SJSA1 (cell line): ENCODE results near the gene AMBN. TPM values are rescaled to one million over a fixed set of nuclear protein-coding genes. Genes with fewer than 3 reads are reported as not detected.

Experiments
- DNase-seq, 2 experiments: peaks; one replicate each; pipeline ENCODE4 v3.0.0-alpha.2; 2015 to 2020; ENCODE audit warnings: low spot score in 2 of 2, low read depth in 1 of 2
- H3K27ac ChIP-seq: fragments of 250-450 bp; sonication (Bioruptor Pico); 2 replicates; pipeline ENCODE4 v1.5.1; 2020; ENCODE audit warnings: mild to moderate bottlenecking, moderate library complexity
- H3K27me3 ChIP-seq: fragments of 250-450 bp; sonication (Bioruptor Pico); replicated peaks from 2 replicates; pipeline ENCODE4 v1.5.1; 2020; ENCODE audit warnings: mild to moderate bottlenecking, moderate library complexity
- H3K36me3 ChIP-seq: fragments of 250-450 bp; sonication (Bioruptor Pico); 2 replicates; pipeline ENCODE4 v1.5.1; 2020; ENCODE audit warnings: mild to moderate bottlenecking
- H3K4me1 ChIP-seq: fragments of 250-450 bp; sonication (Bioruptor Pico); replicated peaks from 2 replicates; pipeline ENCODE4 v1.6.1; 2021; ENCODE audit warnings: mild to moderate bottlenecking
- H3K4me3 ChIP-seq: fragments of 250-450 bp; sonication (Bioruptor Pico); 2 replicates; pipeline ENCODE4 v1.5.1; 2020; ENCODE audit warnings: mild to moderate bottlenecking
- H3K9me3 ChIP-seq: fragments of 250-450 bp; sonication (Bioruptor Pico); replicated peaks from 2 replicates; pipeline ENCODE4 v1.5.1; 2020; ENCODE audit warnings: mild to moderate bottlenecking
- total RNA-seq: library from RNA; depleted of rRNA; stranded (reverse); fragments of >200 nt; shearing (Covaris generic); gene quantifications from 2 replicates; pipeline ENCODE4 v1.2.3, GENCODE V29; 2014

Gene AMBN
- total RNA-seq, 1 experiment from 2014 or later = not detected

GRCh38 chr4:70589785-70590184 lies 2.3 kb upstream of the AMBN start:
- no peak overlapping the region for H3K4me3 ChIP-seq
- H3K27me3 ChIP-seq = no peaks in the 10 kb centered on the region; the same call in 1 of the 2 replicates
- H3K4me1 ChIP-seq = no peaks in the 10 kb centered on the region
- DNase-seq = no peak
- H3K27ac ChIP-seq = no peak overlapping the region
- no peaks in the 10 kb centered on the region for H3K36me3 ChIP-seq
- H3K9me3 ChIP-seq = no peaks in the 10 kb centered on the region

- H3K9me3 ChIP-seq = no peaks in the 10 kb centered on the region
- no peak overlapping the region for H3K4me3 ChIP-seq
- 0 out of 2 replicates have a peak, but pooled peaks cover 5% of the 10 kb centered on the region for H3K27me3 ChIP-seq
- no peaks in the 10 kb centered on the region for H3K36me3 ChIP-seq
- H3K27ac ChIP-seq = no peak overlapping the region
- no peaks in the 10 kb centered on the region for H3K4me1 ChIP-seq
- no peak for DNase-seq
Observed at GRCh38 chr4:70594196-70594595, 2.1 kb downstream of the AMBN start.

DNA sequence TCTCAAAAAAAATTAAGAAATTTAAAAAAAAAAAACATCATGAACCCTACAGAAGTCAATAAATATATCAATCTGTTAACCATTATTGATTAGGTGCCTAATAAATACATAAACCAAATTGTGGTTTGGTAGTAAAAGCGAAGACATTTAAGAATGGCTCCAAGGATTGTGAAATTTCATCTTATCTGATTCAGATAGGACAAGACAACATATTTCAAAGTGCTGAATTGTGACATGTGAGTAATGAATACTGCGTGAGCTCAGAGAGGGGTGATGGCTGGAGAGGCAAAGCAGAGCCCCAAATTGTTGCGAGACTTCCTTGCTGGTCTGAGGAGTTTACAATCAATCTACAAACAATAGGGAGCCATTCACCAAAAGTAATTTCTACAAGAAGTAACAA lies 8.2 kb downstream of the AMBN start:
- Histone ChIP-seq H3K27me3 (peaks cover 5% of the 10 kb centered on the region), H3K36me3 (no peaks in the 10 kb centered on the region), H3K4me1 (no peaks in the 10 kb centered on the region), H3K27ac (no peak overlapping the region), H3K9me3 (no peaks in the 10 kb centered on the region), H3K4me3 (no peak overlapping the region)
- DNase-seq = no peak

DNA sequence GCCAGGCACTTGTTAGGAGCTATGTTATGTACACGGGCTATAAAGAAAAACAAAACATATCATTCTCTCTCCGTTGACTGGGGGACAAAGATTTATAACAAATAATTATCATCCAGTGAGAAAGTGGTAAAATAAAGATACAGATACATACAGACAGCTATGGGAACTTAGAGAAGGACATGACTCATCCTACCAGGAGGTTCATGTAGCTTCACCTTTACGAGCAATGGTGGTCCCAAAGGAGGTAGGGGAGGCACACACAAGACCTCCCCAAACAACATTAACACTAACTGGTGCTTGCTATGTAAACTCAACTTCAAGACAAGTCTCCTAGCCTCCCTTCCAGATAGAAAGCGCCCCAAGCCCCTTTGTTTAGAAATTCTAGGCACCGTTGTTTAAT lies 8.9 kb downstream of the AMBN start:
- Histone ChIP-seq H3K9me3 (no peaks in the 10 kb centered on the region), H3K36me3 (no peaks in the 10 kb centered on the region), H3K27ac (no peak overlapping the region), H3K27me3 (peaks cover 5% of the 10 kb centered on the region), H3K4me3 (no peak overlapping the region), H3K4me1 (no peaks in the 10 kb centered on the region)
- DNase-seq = no peak

DNA sequence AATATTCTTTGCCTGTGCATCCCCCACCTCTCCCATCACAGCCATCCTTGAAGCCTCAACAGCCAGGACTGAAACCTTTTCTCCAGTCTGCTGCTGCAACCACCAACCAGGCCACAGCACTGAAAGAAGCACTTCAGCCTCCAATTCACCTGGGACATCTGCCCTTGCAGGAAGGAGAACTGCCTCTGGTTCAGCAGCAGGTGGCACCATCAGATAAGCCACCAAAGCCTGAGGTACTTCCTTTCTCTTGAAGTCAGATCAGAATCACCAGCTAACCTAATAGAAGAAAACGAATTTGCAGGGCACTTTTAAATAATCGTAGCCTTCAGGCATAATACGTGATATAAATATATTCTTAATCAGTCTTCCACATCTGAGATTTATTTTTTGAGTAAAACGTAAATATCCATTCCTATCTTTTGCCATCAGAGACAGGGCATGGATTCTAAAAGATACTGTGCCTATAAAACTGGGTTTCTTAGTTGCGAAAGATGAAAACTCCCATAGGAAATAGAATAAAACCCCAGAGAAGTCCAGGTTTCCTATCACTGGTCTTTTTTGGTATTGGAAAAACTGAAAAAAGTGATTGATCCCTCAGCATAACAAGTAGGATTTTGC lies 9.5 kb downstream of the AMBN start:
- no peak overlapping the region for H3K27ac ChIP-seq
- no peak for DNase-seq
- H3K4me1 ChIP-seq = no peaks in the 10 kb centered on the region
- H3K9me3 ChIP-seq = no peaks in the 10 kb centered on the region
- no peak overlapping the region for H3K4me3 ChIP-seq
- peaks cover 3% of the 10 kb centered on the region for H3K27me3 ChIP-seq
- no peaks in the 10 kb centered on the region for H3K36me3 ChIP-seq

DNA sequence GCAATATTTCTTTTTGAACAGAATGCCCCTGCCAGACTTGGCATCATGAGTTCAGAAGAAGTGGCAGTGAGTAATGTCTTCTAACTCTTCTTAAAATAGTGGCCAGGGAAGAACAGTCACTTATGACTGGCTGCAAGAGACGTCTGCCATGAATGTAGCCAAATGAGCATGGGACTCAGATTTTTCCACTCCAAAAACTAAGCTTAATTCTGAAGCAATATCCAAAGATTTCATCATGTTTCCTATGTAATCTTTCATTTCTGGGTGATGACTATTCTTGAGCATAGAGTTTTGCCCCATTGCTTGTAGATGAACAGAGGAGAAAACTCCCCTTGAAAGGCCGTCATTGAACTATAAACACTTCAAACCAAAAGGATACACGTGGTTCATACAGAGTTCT lies 11.8 kb downstream of the AMBN start:
- no peaks in the 10 kb centered on the region; the same call in none of the 2 replicates for H3K27me3 ChIP-seq
- no peak overlapping the region for H3K27ac ChIP-seq
- H3K4me1 ChIP-seq = no peaks in the 10 kb centered on the region
- no peak for DNase-seq
- H3K9me3 ChIP-seq = no peaks in the 10 kb centered on the region
- H3K4me3 ChIP-seq = no peak overlapping the region
- H3K36me3 ChIP-seq = no peaks in the 10 kb centered on the region

DNA sequence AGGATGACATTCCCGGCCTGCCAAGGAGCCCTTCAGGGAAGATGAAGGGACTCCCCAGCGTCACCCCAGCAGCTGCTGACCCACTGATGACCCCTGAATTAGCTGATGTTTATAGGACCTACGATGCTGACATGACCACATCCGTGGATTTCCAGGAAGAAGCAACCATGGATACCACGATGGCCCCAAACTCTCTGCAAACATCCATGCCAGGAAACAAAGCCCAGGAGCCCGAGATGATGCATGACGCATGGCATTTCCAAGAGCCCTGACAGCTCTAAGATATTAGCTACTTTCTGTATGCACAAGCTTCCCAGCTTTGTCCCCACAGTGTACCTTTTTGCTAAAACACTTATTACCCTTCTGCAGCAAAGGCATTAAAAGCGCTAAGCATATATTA lies 14.4 kb downstream of the AMBN start:
- H3K36me3 ChIP-seq = no peaks in the 10 kb centered on the region
- no peaks in the 10 kb centered on the region for H3K4me1 ChIP-seq
- H3K9me3 ChIP-seq = no peaks in the 10 kb centered on the region
- no peak for DNase-seq
- H3K27ac ChIP-seq = no peak overlapping the region
- no peaks in the 10 kb centered on the region; the same call in none of the 2 replicates for H3K27me3 ChIP-seq
- no peak overlapping the region for H3K4me3 ChIP-seq

GRCh38 chr4:70607334-70607853 lies 15.3 kb downstream of the AMBN start:
- peaks cover 6% of the 10 kb centered on the region for H3K27me3 ChIP-seq
- no peak for DNase-seq
- no peak overlapping the region for H3K27ac ChIP-seq
- H3K9me3 ChIP-seq = no peaks in the 10 kb centered on the region
- H3K36me3 ChIP-seq = no peaks in the 10 kb centered on the region
- no peak overlapping the region for H3K4me3 ChIP-seq
- H3K4me1 ChIP-seq = no peaks in the 10 kb centered on the region

GRCh38 chr4:70608324-70608723 lies 16.3 kb downstream of the AMBN start:
- no peaks in the 10 kb centered on the region for H3K9me3 ChIP-seq
- no peaks in the 10 kb centered on the region for H3K36me3 ChIP-seq
- H3K4me3 ChIP-seq = no peak overlapping the region
- no peak for DNase-seq
- H3K4me1 ChIP-seq = no peaks in the 10 kb centered on the region
- peaks cover 12% of the 10 kb centered on the region for H3K27me3 ChIP-seq
- H3K27ac ChIP-seq = no peak overlapping the region

DNA sequence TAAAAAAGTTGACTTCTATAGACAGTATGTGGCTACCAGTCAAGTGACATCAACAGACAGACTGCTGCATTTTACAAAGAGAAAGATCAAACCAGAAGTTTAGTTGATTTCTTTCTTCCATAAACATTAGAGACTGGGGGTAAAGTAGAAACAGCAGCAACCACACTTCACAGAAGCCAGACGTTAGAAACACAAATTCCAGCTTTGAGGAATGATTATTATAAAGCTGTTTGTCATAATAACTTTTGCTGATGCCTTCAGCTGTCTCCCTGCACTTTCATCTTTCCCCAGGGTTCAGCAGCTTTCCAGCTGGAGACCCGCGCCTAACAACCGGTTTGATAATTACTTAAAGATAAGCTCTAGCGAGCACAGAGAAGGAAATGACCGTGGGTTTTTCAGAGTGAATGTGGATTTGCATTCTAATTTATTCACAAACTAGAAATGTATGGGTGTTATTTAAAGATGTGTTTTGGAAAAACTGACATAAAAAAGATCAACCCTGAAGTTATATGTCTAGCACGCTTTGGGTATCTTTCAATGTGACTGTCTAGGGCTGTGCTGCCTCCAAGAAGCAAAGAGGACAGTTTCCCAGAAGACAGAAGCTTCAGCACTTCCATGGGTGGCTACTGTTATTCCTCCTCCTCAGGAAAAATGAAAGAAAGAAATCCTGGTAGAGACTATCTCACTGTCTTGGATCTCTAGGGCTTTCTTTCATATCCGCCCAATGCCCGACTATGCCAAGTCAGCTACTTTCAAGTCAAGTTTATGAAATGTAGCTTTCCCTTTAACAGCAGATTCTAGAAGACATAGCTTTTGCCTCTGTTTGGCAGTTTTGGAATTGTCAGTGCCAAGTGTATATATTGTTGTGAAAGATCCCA lies 21.5 kb downstream of the AMBN start:
- H3K36me3 ChIP-seq = no peaks in the 10 kb centered on the region
- H3K27me3 ChIP-seq = peaks cover 22% of the 10 kb centered on the region
- no peak overlapping the region for H3K4me3 ChIP-seq
- H3K4me1 ChIP-seq = no peaks in the 10 kb centered on the region
- H3K9me3 ChIP-seq = no peaks in the 10 kb centered on the region
- H3K27ac ChIP-seq = no peak overlapping the region
- DNase-seq = no peak

GRCh38 chr4:70614184-70614555 lies 22.1 kb downstream of the AMBN start:
- H3K4me3 ChIP-seq = no peak overlapping the region
- DNase-seq = no peak
- no peaks in the 10 kb centered on the region for H3K4me1 ChIP-seq
- H3K27me3 ChIP-seq = peaks cover 22% of the 10 kb centered on the region
- H3K9me3 ChIP-seq = no peaks in the 10 kb centered on the region
- no peak overlapping the region for H3K27ac ChIP-seq
- H3K36me3 ChIP-seq = no peaks in the 10 kb centered on the region

- Histone ChIP-seq H3K9me3 (no peaks in the 10 kb centered on the region), H3K27me3 (no peaks in the 10 kb centered on the region)
- no peak for DNase-seq
Observed at GRCh38 chr4:70619288-70619687, 27.2 kb downstream of the AMBN start.

GRCh38 chr4:70619778-70620177 lies 27.7 kb downstream of the AMBN start:
- Histone ChIP-seq H3K27ac (no peak overlapping the region), H3K27me3 (no peaks in the 10 kb centered on the region), H3K4me3 (no peak overlapping the region), H3K36me3 (no peaks in the 10 kb centered on the region), H3K9me3 (no peaks in the 10 kb centered on the region), H3K4me1 (no peaks in the 10 kb centered on the region)
- no peak for DNase-seq

More at GRCh38 chr4:70619288-70619687, 27.2 kb downstream of the AMBN start:
- Histone ChIP-seq H3K4me3 (no peak overlapping the region), H3K36me3 (no peaks in the 10 kb centered on the region), H3K27ac (no peak overlapping the region), H3K4me1 (no peaks in the 10 kb centered on the region)

- no peaks in the 10 kb centered on the region for H3K36me3 ChIP-seq
- no peaks in the 10 kb centered on the region for H3K4me1 ChIP-seq
- H3K27ac ChIP-seq = no peak overlapping the region
- no peaks in the 10 kb centered on the region for H3K27me3 ChIP-seq
- no peak overlapping the region for H3K4me3 ChIP-seq
- no peaks in the 10 kb centered on the region for H3K9me3 ChIP-seq
- no peak for DNase-seq
Observed at GRCh38 chr4:70623323-70623722, 31.3 kb downstream of the AMBN start.
